HCT116 (cell line): Measurements from ENCODE around the gene PNLDC1. TPM values are rescaled to one million over a fixed set of nuclear protein-coding genes. Genes with fewer than 3 reads are reported as not detected.

ENCODE experiments used
- ATAC-seq: fragments of 200-7000 bp; cut with Tn5 transposase; 2 replicates; pipeline ENCODE4 v1.9.1; 2020; ENCODE audit warnings: mild to moderate bottlenecking, moderate library complexity
- BruUV-seq: library from RNA; stranded (reverse); fragments of 400-500 nt; replicated peaks from 2 replicates; lab custom pipeline; 2021; lab: Mats Ljungman, UMichigan
- CTCF ChIA-PET: fragments of 300-600 bp; sonication (Branson Sonifier 250); formaldehyde crosslinking; loops from one replicate; lab custom pipeline; 2021; ENCODE audit warnings: antibody characterized with exemption; lab: Charles Lee
- POLR2A ChIA-PET: fragments of 300-600, 350-600 bp; sonication (Branson Sonifier 250); formaldehyde crosslinking; loops from one replicate; lab custom pipeline; 2021; ENCODE audit warnings: antibody characterized with exemption; lab: Charles Lee
- RAD21 ChIA-PET, 2 experiments: fragments of 300-600 bp; sonication (Branson Sonifier 250); formaldehyde crosslinking; loops; one replicate each; lab custom pipeline; 2023; ENCODE audit warnings: low total read pairs in 2 of 2; ENCODE audit not compliant: uncharacterized antibody in 2 of 2, unreplicated experiment in 2 of 2, low non-redundant PET in 1 of 2; lab: Charles Lee
- DNase-seq: peaks from one replicate; pipeline ENCODE4 v3.0.0-alpha.2; 2010; ENCODE audit warnings: low read depth, low spot score
- H2AFZ ChIP-seq: fragments of 200-600 bp; shearing (Covaris generic), sonication (generic); 2 replicates; pipeline ENCODE4 v1.6.1; 2017; ENCODE audit warnings: low read depth, mixed run types, mixed read lengths, antibody characterized with exemption, low read length; ENCODE audit not compliant: poor library complexity, severe bottlenecking
- H3K27ac ChIP-seq: 2 replicates; pipeline ENCODE4 v1.5.1; 2012; ENCODE audit warnings: low read depth, low read length
- H3K27me3 ChIP-seq: fragments of 200-600 bp; sonication (generic); 2 replicates; pipeline ENCODE4 v1.6.1; 2016; ENCODE audit warnings: mixed run types, low read length, mixed read lengths; ENCODE audit not compliant: insufficient read depth
- H3K36me3 ChIP-seq, 2 experiments: fragments of 200-500 bp in 1 of 2; fragments of 200-600 bp in 1 of 2; sonication (Bioruptor generic) in 1 of 2; sonication (generic) in 1 of 2; 2 replicates each; pipeline versions ENCODE4 v1.5.1 to v1.6.1; 2014 to 2016; ENCODE audit warnings: low read length in 2 of 2, inconsistent platforms in 1 of 2, mixed read lengths in 1 of 2, mixed run types in 1 of 2; ENCODE audit not compliant: insufficient read depth in 2 of 2, control insufficient read depth in 1 of 2
- H3K4me1 ChIP-seq, 2 experiments: fragments of 200-600 bp in 1 of 2; sonication (generic) in 1 of 2; 2 replicates each; pipeline versions ENCODE4 v1.5.1 to v1.6.1; 2012 to 2017; ENCODE audit warnings: low read length in 2 of 2, inconsistent platforms in 1 of 2, mild to moderate bottlenecking in 1 of 2, mixed read lengths in 1 of 2, mixed run types in 1 of 2, moderate library complexity in 1 of 2; ENCODE audit not compliant: insufficient read depth in 2 of 2, control insufficient read depth in 1 of 2
- H3K4me2 ChIP-seq: fragments of 200-600 bp; sonication (generic); 2 replicates; pipeline ENCODE4 v1.6.1; 2017; ENCODE audit warnings: mixed run types, low read length, mixed read lengths
- H3K4me3 ChIP-seq, 2 experiments: fragments of 200-600 bp in 1 of 2; sonication (generic) in 1 of 2; replicated peaks in 1 of 2; 2 replicates each; pipeline ENCODE4 v1.5.1; 2011 to 2016; ENCODE audit warnings: low read length in 2 of 2, control low read depth in 1 of 2, low read depth in 1 of 2, mild to moderate bottlenecking in 1 of 2, mixed read lengths in 1 of 2, mixed run types in 1 of 2
- H3K79me2 ChIP-seq: fragments of 200-600 bp; sonication (generic); 2 replicates; pipeline ENCODE4 v1.6.1; 2017; ENCODE audit warnings: mild to moderate bottlenecking, mixed run types, low read length, moderate library complexity, mixed read lengths; ENCODE audit not compliant: insufficient read depth
- H3K9ac ChIP-seq: fragments of 200-600 bp; sonication (generic); 2 replicates; pipeline ENCODE4 v1.6.1; 2016; ENCODE audit warnings: low read length, mixed read lengths
- H3K9me2 ChIP-seq: fragments of 200-600 bp; sonication (generic), shearing (Covaris generic); 2 replicates; pipeline ENCODE4 v1.6.1; 2017; ENCODE audit warnings: mixed run types, mild to moderate bottlenecking, moderate library complexity; ENCODE audit not compliant: insufficient read depth
- H3K9me3 ChIP-seq, 2 experiments: fragments of 200-500 bp in 1 of 2; fragments of 200-600 bp in 1 of 2; sonication (Bioruptor generic) in 1 of 2; sonication (generic) in 1 of 2; 2 replicates each; pipeline ENCODE4 v1.6.1; 2014 to 2017; ENCODE audit warnings: low read length in 2 of 2, mixed read lengths in 2 of 2, inconsistent platforms in 1 of 2, low read depth in 1 of 2, mild to moderate bottlenecking in 1 of 2, mixed run types in 1 of 2, moderate library complexity in 1 of 2; ENCODE audit not compliant: control insufficient read depth in 1 of 2, insufficient read depth in 1 of 2
- H4K20me1 ChIP-seq: fragments of 200-600 bp; sonication (generic), shearing (Covaris generic); 2 replicates; pipeline ENCODE4 v1.6.1; 2017; ENCODE audit warnings: mixed run types, mild to moderate bottlenecking, moderate library complexity; ENCODE audit not compliant: insufficient read depth
- ATF3 ChIP-seq: IDR thresholded peaks from 2 replicates; pipeline ENCODE4 v1.6.1; 2012
- CBX3 ChIP-seq: IDR thresholded peaks from 2 replicates; pipeline ENCODE4 v1.6.1; 2012; ENCODE audit warnings: low read depth
- CEBPB ChIP-seq: IDR thresholded peaks from 2 replicates; pipeline ENCODE4 v1.6.1; 2012; ENCODE audit warnings: low read depth
- EGR1 ChIP-seq: IDR thresholded peaks from 2 replicates; pipeline ENCODE4 v1.6.1; 2012; ENCODE audit warnings: low read depth
- EZH2 ChIP-seq: fragments of 200-600 bp; sonication (generic); IDR thresholded peaks from 2 replicates; pipeline ENCODE4 v1.6.1; 2017; ENCODE audit warnings: antibody characterized with exemption, mixed run types
- EZH2phosphoT487 ChIP-seq: fragments of 200-600 bp; IDR thresholded peaks from 2 replicates; pipeline ENCODE4 v1.6.1; 2018; ENCODE audit warnings: antibody characterized with exemption, borderline replicate concordance
- POLR2A ChIP-seq: IDR thresholded peaks from 2 replicates; pipeline ENCODE4 v1.7.0; 2011; ENCODE audit warnings: borderline replicate concordance; ENCODE audit not compliant: insufficient read depth, insufficient read length; ENCODE audit errors: extremely low read depth
- SP1 ChIP-seq: IDR thresholded peaks from 2 replicates; pipeline ENCODE4 v1.6.1; 2012; ENCODE audit warnings: low read depth
- TCF7L2 ChIP-seq: IDR thresholded peaks from 2 replicates; pipeline ENCODE4 v1.7.0; 2011; ENCODE audit warnings: borderline replicate concordance, inconsistent platforms; ENCODE audit not compliant: insufficient read depth, insufficient read length; ENCODE audit errors: extremely low read depth
- ZNF274 ChIP-seq: fragments of 200-500 bp; sonication (Bioruptor generic); IDR thresholded peaks from 2 replicates; pipeline ENCODE4 v1.6.1; 2014; ENCODE audit warnings: mild to moderate bottlenecking, low read depth, low read length, inconsistent platforms
- intact Hi-C: fragments of 100-400 bp; cut with micrococcal nuclease; formaldehyde crosslinking; loops from 2 replicates; pipeline ENCODE4 v1.10.0; 2022
- total RNA-seq: library from RNA; stranded (reverse); gene quantifications from one replicate; pipeline ENCODE4 v1.2.1, GENCODE V29; 2021; ENCODE audit not compliant: unreplicated experiment
- TF ChIP-seq, protein P1 (sequence below): IDR thresholded peaks from 2 replicates; pipeline ENCODE4 v1.6.1; 2011; ENCODE audit warnings: mild to moderate bottlenecking, low read length, moderate library complexity; ENCODE audit not compliant: insufficient replicate concordance; ENCODE audit errors: extremely low read depth
- TF ChIP-seq, protein P2 (sequence below): IDR thresholded peaks from 2 replicates; pipeline ENCODE4 v1.6.1; 2012; ENCODE audit warnings: low read depth

PNLDC1 gene
- total RNA-seq, 1 experiment from 2014 or later, result 0.37 TPM

- H3K4me2 ChIP-seq, result no peak overlapping the region
- no peaks in the 10 kb centered on the region for H4K20me1 ChIP-seq
- H3K36me3 ChIP-seq, result no peaks in the 10 kb centered on the region
- no peaks in the 10 kb centered on the region for H3K9me2 ChIP-seq
- no peaks in the 10 kb centered on the region for H3K9me3 ChIP-seq
- CTCF ChIA-PET, result no interaction called here
- BruUV-seq, result no TSS peak
- intact Hi-C loops, result no loop called here
- no peak overlapping the region for H3K9ac ChIP-seq
- H2AFZ ChIP-seq, result no peak overlapping the region
- POLR2A ChIA-PET, result no interaction called here
- H3K4me3 ChIP-seq, result no peak overlapping the region
- TF ChIP-seq, protein P1, sequence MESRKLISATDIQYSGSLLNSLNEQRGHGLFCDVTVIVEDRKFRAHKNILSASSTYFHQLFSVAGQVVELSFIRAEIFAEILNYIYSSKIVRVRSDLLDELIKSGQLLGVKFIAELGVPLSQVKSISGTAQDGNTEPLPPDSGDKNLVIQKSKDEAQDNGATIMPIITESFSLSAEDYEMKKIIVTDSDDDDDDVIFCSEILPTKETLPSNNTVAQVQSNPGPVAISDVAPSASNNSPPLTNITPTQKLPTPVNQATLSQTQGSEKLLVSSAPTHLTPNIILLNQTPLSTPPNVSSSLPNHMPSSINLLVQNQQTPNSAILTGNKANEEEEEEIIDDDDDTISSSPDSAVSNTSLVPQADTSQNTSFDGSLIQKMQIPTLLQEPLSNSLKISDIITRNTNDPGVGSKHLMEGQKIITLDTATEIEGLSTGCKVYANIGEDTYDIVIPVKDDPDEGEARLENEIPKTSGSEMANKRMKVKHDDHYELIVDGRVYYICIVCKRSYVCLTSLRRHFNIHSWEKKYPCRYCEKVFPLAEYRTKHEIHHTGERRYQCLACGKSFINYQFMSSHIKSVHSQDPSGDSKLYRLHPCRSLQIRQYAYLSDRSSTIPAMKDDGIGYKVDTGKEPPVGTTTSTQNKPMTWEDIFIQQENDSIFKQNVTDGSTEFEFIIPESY, result no peak
- no peak for TF ChIP-seq EZH2
- no peak for TF ChIP-seq ZNF274
- no peak for TF ChIP-seq ATF3
- TF ChIP-seq POLR2A, result no peak
- no peaks in the 10 kb centered on the region for H3K27me3 ChIP-seq
- H3K27ac ChIP-seq, result no peak overlapping the region
- H3K79me2 ChIP-seq, result no peaks in the 10 kb centered on the region
- DNase-seq (no peak), ATAC-seq (no peak)
- RAD21 ChIA-PET, result no interaction called here
- H3K4me1 ChIP-seq, result no peaks in the 10 kb centered on the region
These were observed 27.0 kb downstream of the PNLDC1 start for GRCh38 chr6:159826968-159827647.

DNA sequence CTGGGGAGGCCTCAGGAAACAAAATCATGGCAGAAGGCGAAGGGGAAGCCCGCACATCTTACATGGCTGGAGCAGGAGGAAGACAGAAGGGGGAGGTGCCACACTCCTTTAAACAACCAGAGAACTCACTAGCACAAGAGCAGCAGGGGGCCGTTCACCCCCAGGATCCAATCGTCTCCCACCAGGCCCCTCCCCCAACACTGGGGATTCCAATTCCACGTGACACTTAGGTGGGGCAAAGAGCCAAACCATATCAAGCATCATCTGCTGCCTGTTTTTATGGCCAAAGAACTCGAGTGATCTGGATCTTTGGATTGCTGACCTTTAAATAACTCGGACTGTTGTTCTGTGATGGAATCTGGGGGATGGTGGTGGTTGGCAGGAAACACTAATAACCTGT, 28.0 kb downstream of the PNLDC1 start:
- no peaks in the 10 kb centered on the region for H3K9me2 ChIP-seq
- no peak overlapping the region for H3K4me3 ChIP-seq
- peaks cover 0 to 4% of the 10 kb centered on the region in 2 experiments; a peak in 1 of 4 replicates for H3K4me1 ChIP-seq
- ATAC-seq (no peak), DNase-seq (no peak)
- no peaks in the 10 kb centered on the region for H3K79me2 ChIP-seq
- CTCF ChIA-PET, result no interaction called here
- BruUV-seq, result no TSS peak
- POLR2A ChIA-PET, result no interaction called here
- no peak overlapping the region for H2AFZ ChIP-seq
- H3K27me3 ChIP-seq, result no peaks in the 10 kb centered on the region
- H3K4me2 ChIP-seq, result no peak overlapping the region
- H3K27ac ChIP-seq, result no peak overlapping the region
- H3K9ac ChIP-seq, result no peak overlapping the region
- no peaks in the 10 kb centered on the region for H3K9me3 ChIP-seq
- H4K20me1 ChIP-seq, result no peaks in the 10 kb centered on the region
- RAD21 ChIA-PET, result no interaction called here
- intact Hi-C loops, result no loop called here
- H3K36me3 ChIP-seq, result no peaks in the 10 kb centered on the region
- no peak for TF ChIP-seq SP1
- TF ChIP-seq, protein P2, sequence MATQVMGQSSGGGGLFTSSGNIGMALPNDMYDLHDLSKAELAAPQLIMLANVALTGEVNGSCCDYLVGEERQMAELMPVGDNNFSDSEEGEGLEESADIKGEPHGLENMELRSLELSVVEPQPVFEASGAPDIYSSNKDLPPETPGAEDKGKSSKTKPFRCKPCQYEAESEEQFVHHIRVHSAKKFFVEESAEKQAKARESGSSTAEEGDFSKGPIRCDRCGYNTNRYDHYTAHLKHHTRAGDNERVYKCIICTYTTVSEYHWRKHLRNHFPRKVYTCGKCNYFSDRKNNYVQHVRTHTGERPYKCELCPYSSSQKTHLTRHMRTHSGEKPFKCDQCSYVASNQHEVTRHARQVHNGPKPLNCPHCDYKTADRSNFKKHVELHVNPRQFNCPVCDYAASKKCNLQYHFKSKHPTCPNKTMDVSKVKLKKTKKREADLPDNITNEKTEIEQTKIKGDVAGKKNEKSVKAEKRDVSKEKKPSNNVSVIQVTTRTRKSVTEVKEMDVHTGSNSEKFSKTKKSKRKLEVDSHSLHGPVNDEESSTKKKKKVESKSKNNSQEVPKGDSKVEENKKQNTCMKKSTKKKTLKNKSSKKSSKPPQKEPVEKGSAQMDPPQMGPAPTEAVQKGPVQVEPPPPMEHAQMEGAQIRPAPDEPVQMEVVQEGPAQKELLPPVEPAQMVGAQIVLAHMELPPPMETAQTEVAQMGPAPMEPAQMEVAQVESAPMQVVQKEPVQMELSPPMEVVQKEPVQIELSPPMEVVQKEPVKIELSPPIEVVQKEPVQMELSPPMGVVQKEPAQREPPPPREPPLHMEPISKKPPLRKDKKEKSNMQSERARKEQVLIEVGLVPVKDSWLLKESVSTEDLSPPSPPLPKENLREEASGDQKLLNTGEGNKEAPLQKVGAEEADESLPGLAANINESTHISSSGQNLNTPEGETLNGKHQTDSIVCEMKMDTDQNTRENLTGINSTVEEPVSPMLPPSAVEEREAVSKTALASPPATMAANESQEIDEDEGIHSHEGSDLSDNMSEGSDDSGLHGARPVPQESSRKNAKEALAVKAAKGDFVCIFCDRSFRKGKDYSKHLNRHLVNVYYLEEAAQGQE, result no peak
- no peak for TF ChIP-seq CEBPB
- TF ChIP-seq TCF7L2, result no peak
- no peak for TF ChIP-seq EGR1
- no peak for TF ChIP-seq EZH2phosphoT487
- no peak for TF ChIP-seq EZH2
- TF ChIP-seq CBX3, result no peak
